GM21390 (cell line): ENCODE data around the gene CYB5B.

Experiments used
- ATAC-seq: cut with Tn5 transposase; IDR thresholded peaks from one replicate; pipeline ENCODE4 v1.9.1; 2021; ENCODE audit not compliant: unreplicated experiment

The CYB5B gene

GRCh38 chr16:69424053-69424934 lies at the start of gene CYB5B:
Gene CYB5B (plus strand): TSS chr16:69424619. CDS start chr16:69424684, 65 bp downstream.
- peak; percentile 95 for ATAC-seq

GRCh38 chr16:69376393-69377059 lies 47.9 kb upstream of the CYB5B start:
- ATAC-seq = no peak

- ATAC-seq = no peak
These were observed 46.4 kb upstream of the CYB5B start for GRCh38 chr16:69378036-69378435.

GRCh38 chr16:69378760-69379159 lies 45.7 kb upstream of the CYB5B start:
- ATAC-seq = no peak

GRCh38 chr16:69381231-69381630 lies 43.2 kb upstream of the CYB5B start:
- no peak for ATAC-seq

- no peak for ATAC-seq
These were observed 42.0 kb upstream of the CYB5B start for GRCh38 chr16:69382421-69382820.

- ATAC-seq = no peak
These were observed 39.4 kb upstream of the CYB5B start for GRCh38 chr16:69384974-69385373.

- no peak for ATAC-seq
These were observed 37.8 kb upstream of the CYB5B start for GRCh38 chr16:69386596-69386995.

GRCh38 chr16:69393898-69394849 lies 30.2 kb upstream of the CYB5B start:
- no peak for ATAC-seq

- no peak for ATAC-seq
These were observed 28.6 kb upstream of the CYB5B start for GRCh38 chr16:69395859-69396186.

- ATAC-seq = no peak
These were observed 28.0 kb upstream of the CYB5B start for GRCh38 chr16:69396187-69397061.

GRCh38 chr16:69397821-69398521 lies 26.4 kb upstream of the CYB5B start:
- no peak for ATAC-seq

- ATAC-seq = no peak
These were observed 25.1 kb upstream of the CYB5B start for GRCh38 chr16:69399361-69399760.

GRCh38 chr16:69402439-69402838 lies 22.0 kb upstream of the CYB5B start:
- no peak for ATAC-seq

GRCh38 chr16:69404275-69404805 lies 20.1 kb upstream of the CYB5B start:
- no peak for ATAC-seq

GRCh38 chr16:69405326-69405725 lies 19.1 kb upstream of the CYB5B start:
- no peak for ATAC-seq

GRCh38 chr16:69405757-69406156 lies 18.7 kb upstream of the CYB5B start:
- ATAC-seq = no peak

GRCh38 chr16:69406780-69407331 lies 17.6 kb upstream of the CYB5B start:
- ATAC-seq = no peak

- no peak for ATAC-seq
These were observed 16.6 kb upstream of the CYB5B start for GRCh38 chr16:69407702-69408323.
